Suprapubic skin (tissue), 4 donors: Measurements from ENCODE around the gene FSTL3. TPM values are rescaled to one million over a fixed set of nuclear protein-coding genes. Genes with fewer than 3 reads are reported as not detected.
A peak's percentile ranks its signal among the peaks of the same experiment; 100 is the strongest.

Experiments
- DNase-seq, 2 donors: peaks; one replicate each; pipeline ENCODE4 v3.0.0-alpha.2; 2019; ENCODE audit warnings: low spot score in 2 of 2
- H3K27ac ChIP-seq: fragments of 200-600 bp; sonication (generic); one replicate; pipeline ENCODE4 v1.5.1; 2019
- H3K27me3 ChIP-seq: fragments of 200-600 bp; sonication (generic); one replicate; pipeline ENCODE4 v1.5.1; 2019
- H3K36me3 ChIP-seq: fragments of 200-600 bp; sonication (generic); one replicate; pipeline ENCODE4 v1.5.1; 2019
- H3K4me1 ChIP-seq: fragments of 200-600 bp; sonication (generic); one replicate; pipeline ENCODE4 v1.5.1; 2019
- H3K4me3 ChIP-seq: fragments of 200-600 bp; sonication (generic); one replicate; pipeline ENCODE4 v1.5.1; 2019; ENCODE audit warnings: mild to moderate bottlenecking
- H3K9me3 ChIP-seq: fragments of 200-600 bp; sonication (generic); one replicate; pipeline ENCODE4 v1.5.1; 2019
- EP300 ChIP-seq: sonication (generic); formaldehyde crosslinking; IDR thresholded peaks from one replicate; pipeline ENCODE4 v1.6.1; 2017; ENCODE audit warnings: antibody characterized with exemption
- POLR2A ChIP-seq, 2 donors: fragments of 450-650 bp; IDR thresholded peaks; one replicate each; pipeline ENCODE4 v1.6.1; 2017; ENCODE audit warnings: antibody characterized with exemption in 2 of 2, mild to moderate bottlenecking in 2 of 2, moderate library complexity in 2 of 2
- POLR2AphosphoS5 ChIP-seq, 3 donors: sonication (generic); formaldehyde crosslinking; IDR thresholded peaks; one replicate each; pipeline ENCODE4 v1.6.1; 2017; ENCODE audit warnings: antibody characterized with exemption in 3 of 3
- WGBS: methylation state at CpG from one replicate; pipeline ENCODE4 v1.1.5; 2018; 5-methylcytosine and 5-hydroxymethylcytosine counted together
- total RNA-seq, 4 donors: library from RNA; depleted of rRNA; stranded (reverse); fragments of >200 nt; gene quantifications; one replicate each; pipeline ENCODE4 v1.1.0, GENCODE V29; 2016
- TF ChIP-seq, protein P1 (sequence below), 2 donors: fragments of 200-600 bp in 1 of 2; fragments of 450-650 bp in 1 of 2; sonication (generic) in 1 of 2; IDR thresholded peaks; one replicate each; pipeline ENCODE4 v1.5.1; 2016 to 2019; ENCODE audit warnings: antibody characterized with exemption in 2 of 2, mild to moderate bottlenecking in 1 of 2, moderate library complexity in 1 of 2

Gene FSTL3
- total RNA-seq, 4 donors from 2014 or later: 19.6 to 61.4 (median 59.0) TPM

DNA sequence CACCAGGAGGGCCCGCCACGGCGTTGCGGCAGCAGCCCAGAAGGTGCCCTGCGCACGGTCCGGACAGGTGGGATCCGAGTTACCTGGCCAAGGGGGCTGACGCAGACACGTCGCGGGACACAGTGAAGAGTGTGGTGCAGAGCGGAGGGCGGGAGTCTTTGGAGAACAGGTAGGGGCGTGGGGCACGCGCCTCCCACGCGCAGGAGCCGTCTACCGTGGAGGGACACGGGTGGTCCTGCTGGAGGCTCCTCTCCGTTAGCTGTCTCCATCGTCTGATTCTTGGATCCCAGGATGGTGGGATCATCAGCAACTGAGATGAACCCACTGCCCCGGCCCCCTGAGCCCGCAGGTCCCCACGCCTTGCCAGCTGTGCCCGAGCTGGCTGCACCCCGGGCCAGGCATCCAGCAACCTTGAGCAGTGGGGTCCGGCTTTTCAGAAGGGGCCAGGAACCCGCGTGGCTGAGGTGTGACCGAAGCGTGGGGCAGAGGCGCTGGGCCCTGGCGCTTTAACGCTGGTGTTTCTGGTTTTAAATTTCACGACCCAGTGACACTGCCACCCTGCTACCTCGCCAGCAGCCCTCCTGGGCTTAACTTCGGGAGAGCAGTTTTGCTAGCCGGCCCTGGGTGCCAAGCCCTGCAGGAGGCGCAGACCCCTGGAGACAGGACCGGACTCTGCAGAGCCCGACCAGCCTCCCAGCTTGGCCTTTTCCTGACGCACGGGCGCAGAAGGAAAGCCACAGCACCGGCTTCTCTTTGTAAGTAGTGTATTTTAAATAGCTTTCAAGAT lies 29.2 kb upstream of the FSTL3 start:
- H3K4me3 ChIP-seq: no peak overlapping the region
- no peak for DNase-seq
- no peak for TF ChIP-seq EP300
- no peak for TF ChIP-seq POLR2AphosphoS5 (IDR thresholded peaks at IDR 0.05)
- TF ChIP-seq, protein P1, sequence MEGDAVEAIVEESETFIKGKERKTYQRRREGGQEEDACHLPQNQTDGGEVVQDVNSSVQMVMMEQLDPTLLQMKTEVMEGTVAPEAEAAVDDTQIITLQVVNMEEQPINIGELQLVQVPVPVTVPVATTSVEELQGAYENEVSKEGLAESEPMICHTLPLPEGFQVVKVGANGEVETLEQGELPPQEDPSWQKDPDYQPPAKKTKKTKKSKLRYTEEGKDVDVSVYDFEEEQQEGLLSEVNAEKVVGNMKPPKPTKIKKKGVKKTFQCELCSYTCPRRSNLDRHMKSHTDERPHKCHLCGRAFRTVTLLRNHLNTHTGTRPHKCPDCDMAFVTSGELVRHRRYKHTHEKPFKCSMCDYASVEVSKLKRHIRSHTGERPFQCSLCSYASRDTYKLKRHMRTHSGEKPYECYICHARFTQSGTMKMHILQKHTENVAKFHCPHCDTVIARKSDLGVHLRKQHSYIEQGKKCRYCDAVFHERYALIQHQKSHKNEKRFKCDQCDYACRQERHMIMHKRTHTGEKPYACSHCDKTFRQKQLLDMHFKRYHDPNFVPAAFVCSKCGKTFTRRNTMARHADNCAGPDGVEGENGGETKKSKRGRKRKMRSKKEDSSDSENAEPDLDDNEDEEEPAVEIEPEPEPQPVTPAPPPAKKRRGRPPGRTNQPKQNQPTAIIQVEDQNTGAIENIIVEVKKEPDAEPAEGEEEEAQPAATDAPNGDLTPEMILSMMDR (IDR thresholded peaks at IDR 0.05): no peak
- TF ChIP-seq POLR2A (IDR thresholded peaks at IDR 0.05): no peak
- H3K27me3 ChIP-seq: no peaks in the 10 kb centered on the region
- no peaks in the 10 kb centered on the region for H3K4me1 ChIP-seq
- WGBS: 93% methylated on average over 35 of the region's 48 CpGs
- H3K36me3 ChIP-seq: peaks cover 74% of the 10 kb centered on the region
- H3K27ac ChIP-seq: no peak overlapping the region
- H3K9me3 ChIP-seq: no peaks in the 10 kb centered on the region

DNA sequence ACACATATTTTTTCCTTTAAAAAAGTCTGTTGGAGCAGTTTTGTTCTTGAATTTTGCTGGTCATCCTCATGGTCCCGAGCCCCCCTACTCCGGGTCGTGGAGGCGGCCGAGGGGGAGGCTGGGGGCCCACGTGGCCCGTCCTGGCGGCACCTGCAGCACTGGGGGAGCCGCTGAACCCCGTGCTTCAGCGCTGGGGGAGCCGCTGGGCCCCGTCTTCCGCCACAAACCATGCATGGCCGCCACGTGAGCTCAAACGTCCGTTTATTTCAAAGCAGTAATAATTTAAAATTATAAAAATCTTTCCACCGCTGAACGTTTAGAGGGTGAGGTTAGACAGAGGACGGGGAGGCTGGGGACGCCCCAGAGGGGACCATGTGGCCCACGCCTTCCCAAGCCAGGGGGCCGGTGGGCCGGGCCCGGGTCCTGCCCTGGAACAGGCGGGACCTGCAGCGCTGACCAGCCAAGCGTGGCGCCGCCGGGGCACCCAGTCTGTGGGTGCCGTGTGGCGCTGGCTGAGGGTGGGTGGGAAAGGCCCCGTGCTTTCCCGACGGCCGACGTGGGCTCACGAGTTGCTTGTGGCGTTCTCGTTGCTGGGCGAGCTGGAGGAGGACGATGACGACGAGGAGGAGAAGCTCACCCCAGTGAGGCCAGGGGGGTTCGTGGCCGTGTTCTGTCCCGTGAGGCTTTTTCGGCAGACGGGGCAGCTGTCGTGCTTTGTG lies 28.5 kb upstream of the FSTL3 start:
- H3K4me1 ChIP-seq: no peaks in the 10 kb centered on the region
- 93% methylated on average over 27 of the region's 52 CpGs for WGBS

DNA sequence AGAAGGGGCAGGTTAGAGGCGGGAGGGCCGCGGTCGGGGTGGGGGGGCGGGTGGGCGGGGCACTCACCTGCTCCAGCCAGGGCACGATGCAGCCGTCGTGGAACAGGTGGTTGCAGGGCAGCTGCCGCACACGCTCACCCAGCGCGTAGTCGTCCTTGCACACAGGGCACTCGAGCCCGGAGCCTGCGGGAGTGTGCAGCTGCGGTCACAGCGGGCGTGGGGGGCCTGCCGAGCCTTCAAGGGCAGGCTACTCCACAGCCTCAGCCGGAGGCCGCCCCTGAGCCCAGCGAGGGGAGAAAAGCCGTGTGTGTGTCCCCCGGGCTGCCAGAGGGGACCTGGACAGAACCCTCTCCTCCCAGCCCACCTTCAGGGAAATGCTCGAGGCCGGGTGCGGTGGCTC lies 27.9 kb upstream of the FSTL3 start:
- no peak for DNase-seq
- WGBS: 91% methylated on average over 16 of the region's 29 CpGs
- no peak overlapping the region for H3K4me3 ChIP-seq
- H3K4me1 ChIP-seq: no peaks in the 10 kb centered on the region
- H3K9me3 ChIP-seq: no peaks in the 10 kb centered on the region
- H3K27ac ChIP-seq: no peak overlapping the region
- TF ChIP-seq EP300 (no peak), POLR2AphosphoS5 (IDR thresholded peaks at IDR 0.05) (no peak)
- peaks cover 87% of the 10 kb centered on the region for H3K36me3 ChIP-seq
- H3K27me3 ChIP-seq: no peaks in the 10 kb centered on the region

More for the DNA sequence above, 28.5 kb upstream of the FSTL3 start:
- no peak overlapping the region for H3K4me3 ChIP-seq
- no peak for DNase-seq
- peaks cover 81% of the 10 kb centered on the region for H3K36me3 ChIP-seq
- TF ChIP-seq, protein P1 (IDR thresholded peaks at IDR 0.05): no peak
- TF ChIP-seq EP300: no peak
- no peak for TF ChIP-seq POLR2AphosphoS5 (IDR thresholded peaks at IDR 0.05)
- TF ChIP-seq POLR2A (IDR thresholded peaks at IDR 0.05): no peak
- no peaks in the 10 kb centered on the region for H3K9me3 ChIP-seq
- H3K27ac ChIP-seq: no peak overlapping the region
- no peaks in the 10 kb centered on the region for H3K27me3 ChIP-seq

DNA sequence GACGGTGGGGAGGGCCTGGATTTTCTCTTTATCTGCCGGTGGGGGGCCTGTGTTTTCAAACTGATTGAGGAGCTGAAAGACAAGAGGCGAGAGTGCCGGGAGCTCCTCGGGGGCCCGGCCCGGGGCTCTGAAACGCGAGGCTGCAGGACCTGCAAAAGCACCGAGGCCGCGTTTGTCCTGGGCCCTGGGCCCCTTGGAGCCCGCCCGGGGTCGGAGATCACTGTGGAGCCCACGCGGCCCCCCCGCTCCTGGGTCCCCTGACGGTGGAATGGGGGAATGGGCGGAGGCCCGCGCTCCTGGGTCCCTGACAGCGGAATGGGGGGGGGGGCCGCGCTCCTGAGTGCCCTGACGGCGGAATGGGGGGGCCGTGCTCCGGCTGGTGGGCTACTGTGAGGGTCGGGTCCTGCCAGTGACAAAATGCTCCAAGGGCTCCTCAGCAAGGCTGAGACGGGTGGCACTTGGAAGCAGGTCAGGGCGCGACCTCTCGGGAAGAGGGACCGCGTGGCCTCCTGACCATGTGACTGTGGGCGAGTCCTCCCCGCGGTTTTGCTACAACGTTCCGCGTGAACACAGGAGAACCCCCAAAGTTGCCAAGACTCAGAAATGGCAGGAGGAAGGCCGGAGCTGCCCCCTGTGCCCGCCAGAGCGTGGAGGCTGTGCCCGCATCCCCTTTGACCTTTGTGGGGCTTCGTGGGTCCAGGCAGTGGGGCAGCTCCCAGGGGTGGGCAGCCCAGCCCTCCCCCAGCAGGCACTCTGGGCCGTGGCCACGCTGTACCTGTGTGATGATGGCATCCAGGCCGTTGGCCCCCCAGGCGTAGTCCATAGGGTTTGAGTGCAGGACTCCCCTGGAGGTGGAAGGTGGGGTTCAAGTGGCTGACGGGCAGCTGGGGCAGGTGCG lies 27.0 kb upstream of the FSTL3 start:
- peaks cover 95% of the 10 kb centered on the region for H3K36me3 ChIP-seq
- H3K4me3 ChIP-seq: no peak overlapping the region
- H3K27me3 ChIP-seq: no peaks in the 10 kb centered on the region
- H3K9me3 ChIP-seq: no peaks in the 10 kb centered on the region
- H3K4me1 ChIP-seq: no peaks in the 10 kb centered on the region
- no peak for TF ChIP-seq EP300
- TF ChIP-seq, protein P1 (IDR thresholded peaks at IDR 0.05): no peak
- peak in 1 of 2 donors; percentile 65 for DNase-seq
- no peak overlapping the region for H3K27ac ChIP-seq
- WGBS: 93% methylated on average over 16 of the region's 53 CpGs

DNA sequence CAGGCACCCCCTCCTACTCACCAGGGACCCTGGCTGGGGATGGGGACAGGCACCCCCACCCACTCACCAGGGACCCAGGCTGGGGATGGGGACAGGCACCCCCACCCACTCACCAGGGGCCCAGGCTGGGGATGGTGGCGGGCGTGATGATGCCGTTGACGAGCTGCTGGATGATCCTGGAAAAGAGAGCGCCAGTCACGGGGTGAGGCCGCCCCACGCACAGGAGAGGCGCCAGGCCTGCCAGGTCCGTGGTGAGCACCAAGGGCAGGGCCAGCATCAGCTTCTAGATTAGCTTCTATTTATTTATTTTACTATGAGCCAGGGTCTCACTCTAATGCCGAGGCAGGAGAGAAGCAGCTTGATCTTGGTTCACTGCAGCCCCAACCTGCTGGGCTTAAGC lies 26.1 kb upstream of the FSTL3 start:
- no peak for DNase-seq
- no peaks in the 10 kb centered on the region for H3K9me3 ChIP-seq
- H3K27me3 ChIP-seq: no peaks in the 10 kb centered on the region
- H3K4me3 ChIP-seq: no peak overlapping the region
- 90% methylated on average over 2 of the region's 11 CpGs for WGBS
- no peak for TF ChIP-seq POLR2AphosphoS5 (IDR thresholded peaks at IDR 0.05)
- TF ChIP-seq, protein P1 (IDR thresholded peaks at IDR 0.05): no peak
- no peak for TF ChIP-seq EP300
- no peak for TF ChIP-seq POLR2A (IDR thresholded peaks at IDR 0.05)
- no peaks in the 10 kb centered on the region for H3K4me1 ChIP-seq
- H3K27ac ChIP-seq: no peak overlapping the region
- peaks cover 90% of the 10 kb centered on the region for H3K36me3 ChIP-seq
